ENCODE measurements around the gene HDAC4. TPM values are rescaled to one million over a fixed set of nuclear protein-coding genes. Genes with fewer than 3 reads are reported as not detected.

HDAC4 gene
- total and polyA plus RNA-seq, 2 experiments from 2014 or later: 8.1 to 41.8 TPM

GRCh38 chr2:239014458-239015217, 386.2 kb downstream of the HDAC4 start:
- no peaks in the 10 kb centered on the region for H3K9me2 ChIP-seq (ENCODE audit: insufficient read depth)
- no peaks in the 10 kb centered on the region for H3K36me3 ChIP-seq (ENCODE audit: insufficient read depth)
- H3F3A ChIP-seq (replicated peaks; ENCODE audit: low read depth): no peaks in the 10 kb centered on the region
- H3K4me1 Mint-ChIP-seq: peaks cover 2% of the 10 kb centered on the region
- no peaks in the 10 kb centered on the region for H3K27me3 ChIP-seq (ENCODE audit: insufficient read depth)
- H2AFZ ChIP-seq: no peak overlapping the region
- DNase-seq (ENCODE audit: low spot score) (no peak), ATAC-seq (no peak)
- TF ChIP-seq JUNB (IDR thresholded peaks at IDR 0.05; ENCODE audit: unreplicated experiment) (no peak), POLR2AphosphoS5 (IDR thresholded peaks at IDR 0.05; ENCODE audit: low read depth) (no peak), ZNF331 (CRISPR knock-in tag; IDR thresholded peaks at IDR 0.05; ENCODE audit: low read depth) (no peak), NANOG (IDR thresholded peaks at IDR 0.05; ENCODE audit: borderline replicate concordance) (no peak), CTCF (conservative IDR thresholded peaks at IDR 0.05; ENCODE audit: low read depth in 2 of 2) (no peak), ZNF114 (CRISPR knock-in tag; IDR thresholded peaks at IDR 0.05) (no peak), CREB1 (CRISPR knock-in tag; IDR thresholded peaks at IDR 0.05; ENCODE audit: low read depth) (no peak), EZH2 (IDR thresholded peaks at IDR 0.05; ENCODE audit: low read depth, unreplicated experiment) (no peak)
- TF ChIP-seq, protein P1, sequence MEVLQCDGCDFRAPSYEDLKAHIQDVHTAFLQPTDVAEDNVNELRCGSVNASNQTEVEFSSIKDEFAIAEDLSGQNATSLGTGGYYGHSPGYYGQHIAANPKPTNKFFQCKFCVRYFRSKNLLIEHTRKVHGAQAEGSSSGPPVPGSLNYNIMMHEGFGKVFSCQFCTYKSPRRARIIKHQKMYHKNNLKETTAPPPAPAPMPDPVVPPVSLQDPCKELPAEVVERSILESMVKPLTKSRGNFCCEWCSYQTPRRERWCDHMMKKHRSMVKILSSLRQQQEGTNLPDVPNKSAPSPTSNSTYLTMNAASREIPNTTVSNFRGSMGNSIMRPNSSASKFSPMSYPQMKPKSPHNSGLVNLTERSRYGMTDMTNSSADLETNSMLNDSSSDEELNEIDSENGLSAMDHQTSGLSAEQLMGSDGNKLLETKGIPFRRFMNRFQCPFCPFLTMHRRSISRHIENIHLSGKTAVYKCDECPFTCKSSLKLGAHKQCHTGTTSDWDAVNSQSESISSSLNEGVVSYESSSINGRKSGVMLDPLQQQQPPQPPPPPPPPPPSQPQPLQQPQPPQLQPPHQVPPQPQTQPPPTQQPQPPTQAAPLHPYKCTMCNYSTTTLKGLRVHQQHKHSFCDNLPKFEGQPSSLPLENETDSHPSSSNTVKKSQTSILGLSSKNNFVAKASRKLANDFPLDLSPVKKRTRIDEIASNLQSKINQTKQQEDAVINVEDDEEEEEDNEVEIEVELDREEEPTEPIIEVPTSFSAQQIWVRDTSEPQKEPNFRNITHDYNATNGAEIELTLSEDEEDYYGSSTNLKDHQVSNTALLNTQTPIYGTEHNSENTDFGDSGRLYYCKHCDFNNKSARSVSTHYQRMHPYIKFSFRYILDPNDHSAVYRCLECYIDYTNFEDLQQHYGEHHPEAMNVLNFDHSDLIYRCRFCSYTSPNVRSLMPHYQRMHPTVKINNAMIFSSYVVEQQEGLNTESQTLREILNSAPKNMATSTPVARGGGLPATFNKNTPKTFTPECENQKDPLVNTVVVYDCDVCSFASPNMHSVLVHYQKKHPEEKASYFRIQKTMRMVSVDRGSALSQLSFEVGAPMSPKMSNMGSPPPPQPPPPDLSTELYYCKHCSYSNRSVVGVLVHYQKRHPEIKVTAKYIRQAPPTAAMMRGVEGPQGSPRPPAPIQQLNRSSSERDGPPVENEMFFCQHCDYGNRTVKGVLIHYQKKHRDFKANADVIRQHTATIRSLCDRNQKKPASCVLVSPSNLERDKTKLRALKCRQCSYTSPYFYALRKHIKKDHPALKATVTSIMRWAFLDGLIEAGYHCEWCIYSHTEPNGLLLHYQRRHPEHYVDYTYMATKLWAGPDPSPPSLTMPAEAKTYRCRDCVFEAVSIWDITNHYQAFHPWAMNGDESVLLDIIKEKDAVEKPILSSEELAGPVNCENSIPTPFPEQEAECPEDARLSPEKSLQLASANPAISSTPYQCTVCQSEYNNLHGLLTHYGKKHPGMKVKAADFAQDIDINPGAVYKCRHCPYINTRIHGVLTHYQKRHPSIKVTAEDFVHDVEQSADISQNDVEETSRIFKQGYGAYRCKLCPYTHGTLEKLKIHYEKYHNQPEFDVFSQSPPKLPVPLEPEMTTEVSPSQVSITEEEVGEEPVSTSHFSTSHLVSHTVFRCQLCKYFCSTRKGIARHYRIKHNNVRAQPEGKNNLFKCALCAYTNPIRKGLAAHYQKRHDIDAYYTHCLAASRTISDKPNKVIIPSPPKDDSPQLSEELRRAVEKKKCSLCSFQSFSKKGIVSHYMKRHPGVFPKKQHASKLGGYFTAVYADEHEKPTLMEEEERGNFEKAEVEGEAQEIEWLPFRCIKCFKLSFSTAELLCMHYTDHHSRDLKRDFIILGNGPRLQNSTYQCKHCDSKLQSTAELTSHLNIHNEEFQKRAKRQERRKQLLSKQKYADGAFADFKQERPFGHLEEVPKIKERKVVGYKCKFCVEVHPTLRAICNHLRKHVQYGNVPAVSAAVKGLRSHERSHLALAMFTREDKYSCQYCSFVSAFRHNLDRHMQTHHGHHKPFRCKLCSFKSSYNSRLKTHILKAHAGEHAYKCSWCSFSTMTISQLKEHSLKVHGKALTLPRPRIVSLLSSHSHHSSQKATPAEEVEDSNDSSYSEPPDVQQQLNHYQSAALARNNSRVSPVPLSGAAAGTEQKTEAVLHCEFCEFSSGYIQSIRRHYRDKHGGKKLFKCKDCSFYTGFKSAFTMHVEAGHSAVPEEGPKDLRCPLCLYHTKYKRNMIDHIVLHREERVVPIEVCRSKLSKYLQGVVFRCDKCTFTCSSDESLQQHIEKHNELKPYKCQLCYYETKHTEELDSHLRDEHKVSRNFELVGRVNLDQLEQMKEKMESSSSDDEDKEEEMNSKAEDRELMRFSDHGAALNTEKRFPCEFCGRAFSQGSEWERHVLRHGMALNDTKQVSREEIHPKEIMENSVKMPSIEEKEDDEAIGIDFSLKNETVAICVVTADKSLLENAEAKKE (CRISPR knock-in tag; IDR thresholded peaks at IDR 0.05): no peak
- TF ChIP-seq, protein P2, sequence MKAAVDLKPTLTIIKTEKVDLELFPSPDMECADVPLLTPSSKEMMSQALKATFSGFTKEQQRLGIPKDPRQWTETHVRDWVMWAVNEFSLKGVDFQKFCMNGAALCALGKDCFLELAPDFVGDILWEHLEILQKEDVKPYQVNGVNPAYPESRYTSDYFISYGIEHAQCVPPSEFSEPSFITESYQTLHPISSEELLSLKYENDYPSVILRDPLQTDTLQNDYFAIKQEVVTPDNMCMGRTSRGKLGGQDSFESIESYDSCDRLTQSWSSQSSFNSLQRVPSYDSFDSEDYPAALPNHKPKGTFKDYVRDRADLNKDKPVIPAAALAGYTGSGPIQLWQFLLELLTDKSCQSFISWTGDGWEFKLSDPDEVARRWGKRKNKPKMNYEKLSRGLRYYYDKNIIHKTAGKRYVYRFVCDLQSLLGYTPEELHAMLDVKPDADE (IDR thresholded peaks at IDR 0.05): no peak
- TF ChIP-seq, protein P3, sequence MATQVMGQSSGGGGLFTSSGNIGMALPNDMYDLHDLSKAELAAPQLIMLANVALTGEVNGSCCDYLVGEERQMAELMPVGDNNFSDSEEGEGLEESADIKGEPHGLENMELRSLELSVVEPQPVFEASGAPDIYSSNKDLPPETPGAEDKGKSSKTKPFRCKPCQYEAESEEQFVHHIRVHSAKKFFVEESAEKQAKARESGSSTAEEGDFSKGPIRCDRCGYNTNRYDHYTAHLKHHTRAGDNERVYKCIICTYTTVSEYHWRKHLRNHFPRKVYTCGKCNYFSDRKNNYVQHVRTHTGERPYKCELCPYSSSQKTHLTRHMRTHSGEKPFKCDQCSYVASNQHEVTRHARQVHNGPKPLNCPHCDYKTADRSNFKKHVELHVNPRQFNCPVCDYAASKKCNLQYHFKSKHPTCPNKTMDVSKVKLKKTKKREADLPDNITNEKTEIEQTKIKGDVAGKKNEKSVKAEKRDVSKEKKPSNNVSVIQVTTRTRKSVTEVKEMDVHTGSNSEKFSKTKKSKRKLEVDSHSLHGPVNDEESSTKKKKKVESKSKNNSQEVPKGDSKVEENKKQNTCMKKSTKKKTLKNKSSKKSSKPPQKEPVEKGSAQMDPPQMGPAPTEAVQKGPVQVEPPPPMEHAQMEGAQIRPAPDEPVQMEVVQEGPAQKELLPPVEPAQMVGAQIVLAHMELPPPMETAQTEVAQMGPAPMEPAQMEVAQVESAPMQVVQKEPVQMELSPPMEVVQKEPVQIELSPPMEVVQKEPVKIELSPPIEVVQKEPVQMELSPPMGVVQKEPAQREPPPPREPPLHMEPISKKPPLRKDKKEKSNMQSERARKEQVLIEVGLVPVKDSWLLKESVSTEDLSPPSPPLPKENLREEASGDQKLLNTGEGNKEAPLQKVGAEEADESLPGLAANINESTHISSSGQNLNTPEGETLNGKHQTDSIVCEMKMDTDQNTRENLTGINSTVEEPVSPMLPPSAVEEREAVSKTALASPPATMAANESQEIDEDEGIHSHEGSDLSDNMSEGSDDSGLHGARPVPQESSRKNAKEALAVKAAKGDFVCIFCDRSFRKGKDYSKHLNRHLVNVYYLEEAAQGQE (IDR thresholded peaks at IDR 0.05; ENCODE audit: unreplicated experiment): no peak
- H3K9me3 Mint-ChIP-seq: peaks cover 2% of the 10 kb centered on the region; the same call in 1 of the 3 replicates
- H3K4me2 ChIP-seq: no peak overlapping the region
- H3K79me2 ChIP-seq (replicated peaks; ENCODE audit: insufficient read depth): no peaks in the 10 kb centered on the region
- H3K4me1 ChIP-seq (ENCODE audit: insufficient read depth): no peaks in the 10 kb centered on the region
- H3K4me3 Mint-ChIP-seq: no peak overlapping the region
- no peak overlapping the region for H3K27ac Mint-ChIP-seq
- H3K36me3 Mint-ChIP-seq (ENCODE audit: low read depth): 0 out of 3 replicates have a peak, but pooled peaks cover 2% of the 10 kb centered on the region
- H4K20me1 ChIP-seq (replicated peaks; ENCODE audit: insufficient read depth): no peaks in the 10 kb centered on the region
- no peak overlapping the region for H3K4me3 ChIP-seq
- peaks cover 7% of the 10 kb centered on the region for H3K27me3 Mint-ChIP-seq (ENCODE audit: insufficient read depth, low read depth, poor library complexity)
- H3K27ac ChIP-seq (ENCODE audit: low read depth): no peak overlapping the region

Data from GM23338 (cell line).